Transverse colon (tissue), 4 donors: ENCODE data around the gene RPS6KC1.

Experiments
- POLR2A ChIP-seq: fragments of 450-650 bp; IDR thresholded peaks from one replicate; pipeline ENCODE4 v1.6.1; 2016; ENCODE audit warnings: antibody characterized with exemption, mild to moderate bottlenecking, moderate library complexity
- POLR2AphosphoS5 ChIP-seq, 3 donors: sonication (generic); formaldehyde crosslinking; IDR thresholded peaks; one replicate each; pipeline ENCODE4 v1.6.1; 2016; ENCODE audit warnings: antibody characterized with exemption in 3 of 3
- TF ChIP-seq, protein P1 (sequence below), 5 experiments: fragments of 200-600 bp in 3 of 5; fragments of 450-650 bp in 2 of 5; sonication (generic) in 3 of 5; IDR thresholded peaks; 1 replicate in 2 of 5; 2 replicates in 3 of 5; pipeline ENCODE4 v1.5.1; 2016 to 2017; ENCODE audit warnings: antibody characterized with exemption in 5 of 5, inconsistent platforms in 3 of 5, mild to moderate bottlenecking in 2 of 5, moderate library complexity in 1 of 5

DNA sequence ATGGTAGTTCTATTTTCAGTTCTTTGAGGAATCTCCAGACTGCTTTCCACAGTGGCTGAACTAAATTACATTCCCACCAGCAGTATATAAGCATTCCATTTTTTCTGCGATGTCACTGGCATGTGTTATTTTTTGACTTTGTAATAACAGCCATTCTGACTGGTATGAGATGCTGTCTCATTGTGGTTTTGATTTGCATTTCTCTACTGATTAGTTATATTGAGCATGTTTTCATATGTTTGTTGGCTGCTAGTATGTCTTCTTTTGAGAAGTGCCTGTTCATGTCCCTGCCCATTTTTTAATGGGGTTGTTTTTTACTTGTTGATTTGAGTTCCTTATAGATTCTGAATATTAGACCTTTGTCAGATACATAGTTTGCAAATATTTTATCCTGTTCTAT, 87.9 kb downstream of the RPS6KC1 start:
- TF ChIP-seq, protein P1, sequence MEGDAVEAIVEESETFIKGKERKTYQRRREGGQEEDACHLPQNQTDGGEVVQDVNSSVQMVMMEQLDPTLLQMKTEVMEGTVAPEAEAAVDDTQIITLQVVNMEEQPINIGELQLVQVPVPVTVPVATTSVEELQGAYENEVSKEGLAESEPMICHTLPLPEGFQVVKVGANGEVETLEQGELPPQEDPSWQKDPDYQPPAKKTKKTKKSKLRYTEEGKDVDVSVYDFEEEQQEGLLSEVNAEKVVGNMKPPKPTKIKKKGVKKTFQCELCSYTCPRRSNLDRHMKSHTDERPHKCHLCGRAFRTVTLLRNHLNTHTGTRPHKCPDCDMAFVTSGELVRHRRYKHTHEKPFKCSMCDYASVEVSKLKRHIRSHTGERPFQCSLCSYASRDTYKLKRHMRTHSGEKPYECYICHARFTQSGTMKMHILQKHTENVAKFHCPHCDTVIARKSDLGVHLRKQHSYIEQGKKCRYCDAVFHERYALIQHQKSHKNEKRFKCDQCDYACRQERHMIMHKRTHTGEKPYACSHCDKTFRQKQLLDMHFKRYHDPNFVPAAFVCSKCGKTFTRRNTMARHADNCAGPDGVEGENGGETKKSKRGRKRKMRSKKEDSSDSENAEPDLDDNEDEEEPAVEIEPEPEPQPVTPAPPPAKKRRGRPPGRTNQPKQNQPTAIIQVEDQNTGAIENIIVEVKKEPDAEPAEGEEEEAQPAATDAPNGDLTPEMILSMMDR (IDR thresholded peaks at IDR 0.05), result no peak
- no peak for TF ChIP-seq POLR2A
- TF ChIP-seq POLR2AphosphoS5 (IDR thresholded peaks at IDR 0.05), result no peak
